HUES64 (cell line): ENCODE results near the gene ITPRIP.

Experiments
- H3K27ac ChIP-seq: 2 replicates; pipeline ENCODE4 v1.7.0; 2013; ENCODE audit warnings: low read depth, low read length, inconsistent platforms
- H3K27me3 ChIP-seq: 2 replicates; pipeline ENCODE4 v1.6.1; 2013; ENCODE audit warnings: mild to moderate bottlenecking, low read length; ENCODE audit not compliant: insufficient read depth
- H3K36me3 ChIP-seq: 2 replicates; pipeline ENCODE4 v1.6.1; 2013; ENCODE audit warnings: mild to moderate bottlenecking, low read length; ENCODE audit not compliant: insufficient read depth
- H3K4me1 ChIP-seq: 2 replicates; pipeline ENCODE4 v1.6.1; 2013; ENCODE audit warnings: mild to moderate bottlenecking, low read length, moderate library complexity; ENCODE audit not compliant: insufficient read depth
- H3K4me3 ChIP-seq: 2 replicates; pipeline ENCODE4 v1.5.1; 2013; ENCODE audit warnings: mild to moderate bottlenecking, low read length, moderate library complexity
- H3K9ac ChIP-seq: 2 replicates; pipeline ENCODE4 v1.6.1; 2013; ENCODE audit warnings: mild to moderate bottlenecking, low read depth, low read length
- H3K9me3 ChIP-seq: 2 replicates; pipeline ENCODE4 v1.6.1; 2013; ENCODE audit warnings: low read depth, low read length; ENCODE audit not compliant: insufficient read depth
- WGBS: fragments of 150-250, 120-280 bp; methylation state at CpG from one replicate; pipeline ENCODE4 v1.1.7; 2013; ENCODE audit warnings: missing lambda C conversion rate; 5-methylcytosine and 5-hydroxymethylcytosine counted together

Gene ITPRIP

GRCh38 chr10:104304356-104304745, 33.9 kb downstream of the ITPRIP start:
- no peaks in the 10 kb centered on the region; the same call in 1 of the 2 replicates for H3K4me1 ChIP-seq
- H3K9ac ChIP-seq: no peak overlapping the region
- H3K9me3 ChIP-seq: peaks cover 14% of the 10 kb centered on the region; the same call in 1 of the 2 replicates
- no peak overlapping the region for H3K27ac ChIP-seq
- H3K27me3 ChIP-seq: no peaks in the 10 kb centered on the region
- 93% methylated on average over 4 of the region's 4 CpGs for WGBS
- no peaks in the 10 kb centered on the region for H3K36me3 ChIP-seq
- H3K4me3 ChIP-seq: no peak overlapping the region

GRCh38 chr10:104303594-104304355, 34.5 kb downstream of the ITPRIP start:
- Histone ChIP-seq H3K27me3 (no peaks in the 10 kb centered on the region), H3K4me1 (no peaks in the 10 kb centered on the region; the same call in 1 of the 2 replicates), H3K4me3 (no peak overlapping the region), H3K9me3 (peaks cover 14% of the 10 kb centered on the region; the same call in 1 of the 2 replicates), H3K27ac (no peak overlapping the region), H3K36me3 (no peaks in the 10 kb centered on the region), H3K9ac (no peak overlapping the region)
- 48% methylated on average over 2 of the region's 2 CpGs for WGBS

GRCh38 chr10:104301907-104302690, 36.2 kb downstream of the ITPRIP start:
- Histone ChIP-seq H3K36me3 (no peaks in the 10 kb centered on the region), H3K27ac (no peak overlapping the region), H3K4me3 (no peak overlapping the region), H3K9ac (no peak overlapping the region), H3K27me3 (no peaks in the 10 kb centered on the region), H3K4me1 (peaks cover 2% of the 10 kb centered on the region; the same call in 1 of the 2 replicates), H3K9me3 (peaks cover 14% of the 10 kb centered on the region; the same call in 1 of the 2 replicates)
- WGBS: 88% methylated on average over 2 of the region's 3 CpGs

- H3K27ac ChIP-seq: no peak overlapping the region
- peaks cover 2% of the 10 kb centered on the region; the same call in 1 of the 2 replicates for H3K4me1 ChIP-seq
- H3K4me3 ChIP-seq: no peak overlapping the region
- WGBS: 68% methylated on average over 7 of the region's 7 CpGs
- no peaks in the 10 kb centered on the region for H3K36me3 ChIP-seq
- no peaks in the 10 kb centered on the region for H3K27me3 ChIP-seq
- H3K9ac ChIP-seq: no peak overlapping the region
- H3K9me3 ChIP-seq: peaks cover 14% of the 10 kb centered on the region; the same call in 1 of the 2 replicates
Observed at GRCh38 chr10:104300736-104301292, 37.5 kb downstream of the ITPRIP start.

- Histone ChIP-seq H3K4me3 (no peak overlapping the region), H3K27me3 (no peaks in the 10 kb centered on the region), H3K9me3 (peaks cover 14% of the 10 kb centered on the region; the same call in 1 of the 2 replicates), H3K4me1 (peaks cover 2% of the 10 kb centered on the region; the same call in 1 of the 2 replicates), H3K9ac (no peak overlapping the region), H3K36me3 (no peaks in the 10 kb centered on the region), H3K27ac (no peak overlapping the region)
- WGBS: 94% methylated on average over 12 of the region's 12 CpGs
Observed at GRCh38 chr10:104300002-104300735, 38.1 kb downstream of the ITPRIP start.

- H3K36me3 ChIP-seq: no peaks in the 10 kb centered on the region
- no peak overlapping the region for H3K9ac ChIP-seq
- 93% methylated on average over 13 of the region's 13 CpGs for WGBS
- H3K9me3 ChIP-seq: peaks cover 14% of the 10 kb centered on the region; the same call in 1 of the 2 replicates
- 0 out of 2 replicates have a peak, but pooled peaks cover 2% of the 10 kb centered on the region for H3K4me1 ChIP-seq
- no peak overlapping the region for H3K4me3 ChIP-seq
- H3K27ac ChIP-seq: no peak overlapping the region
- H3K27me3 ChIP-seq: no peaks in the 10 kb centered on the region
Observed at GRCh38 chr10:104299031-104299904, 39.0 kb downstream of the ITPRIP start.

GRCh38 chr10:104297697-104298660, 40.3 kb downstream of the ITPRIP start:
- peaks cover 2% of the 10 kb centered on the region; the same call in 1 of the 2 replicates for H3K4me1 ChIP-seq
- 0 out of 2 replicates have a peak, but pooled peaks cover under 1% of the 10 kb centered on the region for H3K9me3 ChIP-seq
- 59% methylated on average over 15 of the region's 17 CpGs for WGBS
- H3K27ac ChIP-seq: no peak overlapping the region
- H3K36me3 ChIP-seq: no peaks in the 10 kb centered on the region
- H3K27me3 ChIP-seq: no peaks in the 10 kb centered on the region
- no peak overlapping the region for H3K4me3 ChIP-seq
- H3K9ac ChIP-seq: no peak overlapping the region

GRCh38 chr10:104296687-104297436, 41.4 kb downstream of the ITPRIP start:
- Histone ChIP-seq H3K27ac (no peak overlapping the region), H3K4me1 (peaks cover 4% of the 10 kb centered on the region), H3K4me3 (no peak overlapping the region), H3K9me3 (no peaks in the 10 kb centered on the region), H3K9ac (no peak overlapping the region), H3K36me3 (no peaks in the 10 kb centered on the region), H3K27me3 (no peaks in the 10 kb centered on the region)
- WGBS: 96% methylated on average over 10 of the region's 10 CpGs

- WGBS: 92% methylated on average over 4 of the region's 5 CpGs
Observed at GRCh38 chr10:104293781-104294321, 44.4 kb downstream of the ITPRIP start.

More at GRCh38 chr10:104293781-104294321, 44.4 kb downstream of the ITPRIP start:
- Histone ChIP-seq H3K9me3 (no peaks in the 10 kb centered on the region), H3K9ac (no peak overlapping the region), H3K27me3 (peaks cover 7% of the 10 kb centered on the region; the same call in 1 of the 2 replicates), H3K36me3 (no peaks in the 10 kb centered on the region), H3K27ac (no peak overlapping the region), H3K4me3 (no peak overlapping the region), H3K4me1 (peaks cover 12% of the 10 kb centered on the region)
